Effector CD4-positive, alpha-beta T cell (primary cell): Measurements from ENCODE around the gene MLST8.
"Not testable (repeated sequence)": the region's sequence is repeated elsewhere in the genome, so short reads cannot be mapped to it uniquely, and the experiment has no call there.

Experiments used
- DNase-seq: peaks from one replicate; pipeline ENCODE4 v3.0.0-alpha.2; 2020

The MLST8 gene

DNA sequence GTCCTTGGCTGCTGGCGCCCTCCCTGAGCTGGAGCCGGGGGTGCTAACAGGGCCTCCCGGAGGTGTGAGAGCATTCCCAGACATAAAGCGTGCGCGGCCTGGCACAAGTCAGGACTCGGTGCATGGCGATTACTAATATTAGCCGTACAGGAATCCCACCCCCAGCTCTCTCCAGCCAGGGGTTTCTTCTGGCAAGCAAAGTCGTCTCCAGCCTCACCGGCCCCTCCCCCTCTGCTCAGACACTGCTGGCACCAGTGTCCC, 13.9 kb upstream of the MLST8 start:
- DNase-seq, result no peak

DNA sequence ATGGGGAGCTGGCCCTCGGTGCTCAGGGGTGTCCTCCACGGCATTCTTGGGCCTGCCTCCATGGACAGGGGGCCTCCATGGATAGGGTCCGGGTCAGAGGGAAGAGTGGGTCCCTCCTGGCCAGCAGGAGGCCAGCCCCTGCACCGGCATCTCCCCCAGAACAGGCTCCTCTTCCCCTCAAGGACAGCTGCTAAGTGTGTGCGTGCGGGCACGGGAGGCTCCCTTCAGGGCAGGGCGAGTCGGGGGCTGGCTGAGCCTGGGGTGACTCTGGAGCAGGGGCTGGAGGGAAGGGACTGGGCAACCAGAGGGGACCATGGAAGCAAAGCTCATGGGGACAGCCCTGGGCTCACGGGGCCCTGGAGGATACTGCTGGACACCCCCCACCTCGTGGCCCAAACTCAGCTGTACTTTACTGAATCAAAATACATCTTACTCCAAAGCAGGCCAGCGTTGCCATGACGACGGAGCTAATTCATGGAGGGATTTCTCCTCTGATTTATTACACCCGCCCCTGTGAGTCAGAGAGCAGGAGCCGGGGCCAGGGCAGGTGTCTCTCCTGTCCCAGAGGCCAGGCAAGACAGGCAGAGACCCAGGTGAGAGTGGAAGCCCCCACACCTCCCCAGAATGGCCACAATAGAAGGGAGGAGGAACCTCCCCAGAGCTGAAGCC, 11.0 kb upstream of the MLST8 start:
- DNase-seq, result no peak

DNA sequence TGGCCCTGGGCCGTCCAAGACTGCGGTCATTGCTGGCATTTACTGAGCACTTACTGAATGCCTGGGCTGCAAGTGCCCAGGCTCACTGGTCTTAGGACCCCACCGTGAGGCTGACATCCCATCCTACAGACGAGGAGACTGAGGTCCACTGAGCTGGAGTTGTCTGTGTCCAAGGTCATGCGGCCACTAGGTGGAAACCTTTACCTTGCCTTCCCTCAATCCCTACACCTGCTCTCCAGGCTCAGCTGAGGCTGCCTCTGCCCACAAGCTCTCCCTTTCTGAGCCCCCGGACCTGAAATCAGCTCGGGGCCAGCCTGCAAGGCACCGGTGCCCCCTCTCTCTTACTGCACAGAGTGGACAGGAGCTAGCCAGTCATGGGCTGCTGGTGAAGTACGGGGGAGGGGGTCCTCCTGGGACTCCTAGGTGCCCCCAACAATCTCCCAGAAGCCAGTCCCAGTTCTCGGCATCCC, 10.4 kb upstream of the MLST8 start:
- peak; percentile 44 for DNase-seq

DNA sequence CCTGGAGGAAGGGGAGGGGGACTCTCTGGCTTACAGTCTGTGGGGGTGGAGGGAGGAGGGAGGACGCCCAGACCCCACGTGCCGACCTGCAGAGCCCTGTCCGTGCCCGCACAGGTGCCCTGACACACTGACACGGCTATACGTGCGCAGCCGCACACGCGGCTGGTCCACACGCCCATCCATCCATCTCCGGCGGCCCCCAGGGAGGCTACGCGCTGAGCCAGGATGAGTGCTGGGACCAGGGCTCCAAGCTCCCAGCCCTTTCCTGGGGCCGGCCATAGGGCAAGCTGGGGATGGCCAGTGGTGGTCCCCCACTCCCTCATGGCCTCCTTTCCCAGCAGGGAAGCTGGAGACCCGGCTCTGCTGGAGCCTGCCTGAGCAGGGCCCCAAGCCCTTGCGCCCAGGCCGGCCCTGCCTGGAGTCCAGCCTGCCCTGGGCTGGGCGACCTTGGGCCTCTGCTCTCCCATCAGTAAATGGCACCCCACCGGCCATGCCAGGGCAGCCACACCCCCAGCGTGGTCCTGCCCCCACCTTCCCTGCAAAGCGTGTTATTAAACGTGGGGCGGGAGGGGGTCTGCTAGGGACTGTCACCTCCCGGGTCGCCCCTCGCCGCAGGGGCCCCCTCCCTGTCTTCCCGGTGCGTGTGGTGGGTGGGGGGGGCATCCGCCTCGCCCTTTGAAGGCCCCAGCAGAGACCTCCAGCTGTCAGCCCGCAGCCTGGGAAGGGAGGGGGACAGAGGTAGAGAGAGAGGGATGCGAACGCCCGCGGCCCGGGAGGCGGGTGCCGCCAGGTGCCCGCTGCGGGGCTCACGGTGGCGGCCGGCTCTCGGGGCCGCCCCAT, 9.7 kb upstream of the MLST8 start:
- DNase-seq, result no peak

DNA sequence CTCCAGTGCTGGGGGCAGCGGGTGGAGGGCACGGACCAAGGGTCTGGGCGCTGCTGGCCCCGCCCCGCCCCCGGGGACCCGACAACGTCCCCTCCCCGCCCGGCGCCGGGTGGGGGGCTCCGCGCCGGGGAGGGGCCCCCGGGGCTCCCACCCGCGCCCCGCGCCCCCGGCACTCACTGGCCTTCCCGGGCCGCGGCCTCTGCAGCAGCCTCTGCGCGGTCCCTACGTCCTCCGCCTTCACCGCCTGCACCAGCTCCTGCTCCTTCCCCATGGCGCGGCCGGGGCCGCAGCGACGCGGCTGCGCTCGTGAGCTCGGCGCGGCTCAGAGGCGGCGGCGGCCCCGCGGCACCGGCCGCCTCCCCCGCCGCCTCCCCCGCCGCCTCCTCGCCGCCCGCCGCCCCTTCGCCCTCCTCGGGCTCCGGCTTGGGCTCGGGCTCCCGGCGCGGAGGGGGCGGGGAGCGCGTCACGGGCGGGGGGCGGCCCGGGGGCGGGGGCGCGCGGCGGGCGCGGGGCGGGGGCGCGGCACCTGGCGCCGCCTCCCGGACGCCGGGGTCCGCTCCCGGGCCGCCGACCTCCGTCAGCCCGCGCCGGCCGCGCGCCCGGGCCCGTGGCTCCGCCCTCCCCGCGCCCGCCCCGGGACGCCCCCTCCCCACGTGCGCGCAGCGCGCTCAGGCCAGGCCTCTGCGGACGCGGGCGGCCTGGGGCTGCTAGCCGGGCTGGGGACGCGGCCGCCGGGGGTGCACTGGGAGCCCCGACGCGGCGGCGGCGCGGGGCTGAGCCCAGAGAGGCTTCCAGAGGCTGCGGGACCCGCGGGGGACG, 8.9 kb upstream of the MLST8 start, which contains the start of gene CASKIN1:
CASKIN1 (minus strand) TSS at position 444 of the 819 bp plus-strand sequence; CDS start at position 271, 173 bp downstream.
- no peak for DNase-seq

DNA sequence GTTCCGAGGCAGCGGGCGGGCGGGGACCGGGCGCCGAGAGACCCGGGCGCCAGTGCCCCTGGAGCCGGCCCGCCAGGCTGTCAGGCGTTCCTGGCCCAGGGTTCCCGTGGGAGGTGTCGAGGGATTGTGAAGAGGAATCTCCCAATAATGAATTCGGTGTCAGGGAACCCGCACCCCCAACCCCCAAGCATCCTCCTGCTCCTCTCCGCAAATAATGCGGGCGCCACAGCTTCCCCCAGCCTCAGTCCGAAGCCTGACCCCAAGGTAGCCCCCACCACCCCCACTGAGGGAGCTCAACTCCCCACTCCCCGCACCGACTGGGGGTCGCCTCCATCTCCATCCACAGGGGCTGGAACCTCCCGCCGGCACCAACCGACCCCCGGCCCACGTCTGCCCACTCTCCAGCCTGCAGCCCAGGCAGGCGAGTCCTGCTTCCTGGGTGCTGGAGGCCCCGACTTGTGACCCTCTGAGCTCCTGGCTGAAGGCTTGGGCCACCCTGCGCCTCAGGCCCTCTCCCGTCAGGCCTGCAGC, 8.2 kb upstream of the MLST8 start:
- no peak for DNase-seq

DNA sequence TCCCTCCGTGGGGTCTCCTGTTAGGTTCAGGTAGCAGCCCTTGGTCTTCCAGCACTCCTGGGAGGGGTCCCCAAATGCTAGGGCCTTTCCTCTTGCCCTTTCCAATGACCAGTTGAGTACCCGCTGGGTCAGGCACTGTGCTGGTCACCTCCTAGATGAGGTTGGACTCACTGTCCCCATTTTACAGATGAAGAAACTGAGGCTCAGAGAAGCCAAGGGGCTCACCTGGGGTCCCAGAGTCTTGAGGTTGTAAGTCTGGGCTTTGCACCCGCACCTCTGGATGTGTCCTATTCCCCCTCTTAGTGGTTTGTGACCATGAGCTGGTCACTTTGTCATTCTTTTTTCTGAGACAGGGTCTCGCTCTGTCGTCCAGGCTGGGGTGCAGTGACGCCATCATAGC, 7.5 kb upstream of the MLST8 start:
- DNase-seq, result no peak

DNA sequence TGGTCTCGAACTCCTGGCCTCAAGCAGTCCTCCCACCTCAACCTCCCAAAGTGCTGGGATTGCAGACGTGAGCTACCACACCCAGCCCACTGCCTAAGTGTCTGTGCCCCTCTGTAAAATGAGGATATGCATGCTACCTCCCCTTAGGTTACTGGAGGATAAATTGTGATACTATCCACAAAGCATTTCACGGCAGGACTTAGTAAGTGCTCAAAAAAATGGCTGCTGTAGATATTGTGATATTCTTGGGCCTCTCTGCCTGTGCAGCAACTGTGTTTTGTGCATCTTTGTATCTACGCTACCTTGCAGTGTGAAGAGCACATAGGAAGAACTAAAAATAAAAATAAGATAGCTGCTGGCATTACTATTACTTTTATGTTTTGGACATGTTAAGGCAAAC, 7.0 kb upstream of the MLST8 start:
- no peak for DNase-seq

DNA sequence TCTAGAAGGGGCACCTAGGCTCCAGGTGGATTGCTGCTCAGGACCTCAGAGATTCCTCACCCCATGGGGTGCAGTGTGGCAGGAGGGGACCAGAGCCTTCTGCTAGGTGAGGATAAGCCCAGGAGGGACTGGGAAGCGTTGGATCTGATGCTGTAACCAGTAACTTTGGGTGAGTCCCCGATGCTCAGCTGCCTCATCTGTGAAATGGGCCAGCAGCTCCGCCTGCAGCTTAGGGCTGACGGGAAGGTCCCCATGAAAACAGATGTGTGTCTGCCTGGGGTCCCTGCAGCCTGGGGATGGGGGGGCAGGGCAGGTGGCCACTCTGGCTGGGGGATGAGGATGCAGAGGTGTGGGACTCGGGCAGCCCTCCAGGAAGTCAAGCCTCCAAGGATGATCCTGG, 6.2 kb upstream of the MLST8 start:
- DNase-seq, result no peak

DNA sequence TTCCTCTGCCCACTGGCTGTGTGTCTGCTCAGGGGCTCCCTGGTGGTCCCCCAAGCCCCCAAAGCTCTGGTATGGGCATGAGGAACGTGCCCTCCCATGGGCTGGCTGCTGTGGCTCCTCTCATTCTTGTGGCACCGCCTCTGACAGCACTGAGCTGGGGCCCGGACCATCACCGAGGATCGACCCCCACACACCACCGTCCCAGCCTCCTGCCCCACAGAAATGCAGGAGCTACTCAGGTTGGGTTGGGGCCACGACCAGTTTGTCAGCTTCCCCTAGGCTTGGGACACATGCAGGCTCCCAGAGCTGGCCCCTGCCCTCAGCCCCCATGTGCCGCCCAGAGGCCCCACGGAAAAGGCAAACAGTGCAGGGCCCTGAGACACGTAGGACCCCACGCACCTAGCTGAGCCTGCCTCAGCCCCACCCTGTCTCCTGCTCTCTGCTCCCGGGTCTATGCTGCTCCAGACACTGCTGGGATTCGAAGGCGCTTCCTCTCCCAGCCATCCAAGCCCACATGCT, 5.6 kb upstream of the MLST8 start:
- no peak for DNase-seq

DNA sequence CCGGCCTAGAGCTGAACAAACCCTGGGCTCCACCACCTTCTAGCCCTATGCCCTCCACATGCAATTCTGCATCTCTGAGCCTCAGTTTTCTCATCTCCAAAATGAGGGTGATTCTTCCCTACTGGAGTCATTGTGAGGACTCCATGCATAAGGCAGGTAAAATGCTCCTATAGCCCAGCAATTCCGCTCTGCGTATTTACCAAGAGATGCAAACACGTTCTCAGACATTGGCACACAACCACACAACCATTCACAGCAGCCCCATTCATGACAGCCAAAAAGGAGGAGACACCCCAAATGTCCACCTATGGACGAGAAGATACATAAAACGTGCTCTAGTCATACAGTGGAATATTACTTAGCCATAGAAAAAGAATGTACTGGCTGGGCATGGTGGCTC, 4.9 kb upstream of the MLST8 start:
- DNase-seq, result no peak

DNA sequence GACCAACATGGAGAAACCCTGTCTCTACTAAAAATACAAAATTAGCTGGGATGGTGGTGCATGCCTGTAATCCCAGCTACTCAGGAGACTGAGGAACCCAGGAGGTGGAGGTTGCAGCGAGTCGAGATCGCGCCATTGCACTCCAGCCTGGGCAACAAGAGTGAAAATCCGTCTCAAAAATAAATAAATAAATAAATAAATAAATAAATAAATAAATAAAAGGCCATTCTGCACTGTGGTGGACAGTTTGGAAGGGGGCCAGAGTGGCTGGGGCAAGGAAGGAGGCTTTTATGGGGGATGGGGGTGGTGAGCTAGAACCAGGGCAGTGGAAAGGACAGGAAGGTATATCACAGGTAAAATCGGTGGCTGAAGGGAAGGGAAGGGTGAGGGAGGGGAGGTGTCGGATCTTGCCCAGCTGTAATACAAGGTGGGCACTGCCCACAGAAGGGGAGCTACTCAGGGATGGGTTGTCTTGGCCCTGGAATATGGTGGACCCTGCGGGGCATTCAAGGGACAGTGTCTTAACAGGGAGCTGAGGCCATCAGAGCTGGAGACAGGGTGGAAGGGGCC, 2.0 kb upstream of the MLST8 start:
- not testable (repeated sequence) for DNase-seq

DNA sequence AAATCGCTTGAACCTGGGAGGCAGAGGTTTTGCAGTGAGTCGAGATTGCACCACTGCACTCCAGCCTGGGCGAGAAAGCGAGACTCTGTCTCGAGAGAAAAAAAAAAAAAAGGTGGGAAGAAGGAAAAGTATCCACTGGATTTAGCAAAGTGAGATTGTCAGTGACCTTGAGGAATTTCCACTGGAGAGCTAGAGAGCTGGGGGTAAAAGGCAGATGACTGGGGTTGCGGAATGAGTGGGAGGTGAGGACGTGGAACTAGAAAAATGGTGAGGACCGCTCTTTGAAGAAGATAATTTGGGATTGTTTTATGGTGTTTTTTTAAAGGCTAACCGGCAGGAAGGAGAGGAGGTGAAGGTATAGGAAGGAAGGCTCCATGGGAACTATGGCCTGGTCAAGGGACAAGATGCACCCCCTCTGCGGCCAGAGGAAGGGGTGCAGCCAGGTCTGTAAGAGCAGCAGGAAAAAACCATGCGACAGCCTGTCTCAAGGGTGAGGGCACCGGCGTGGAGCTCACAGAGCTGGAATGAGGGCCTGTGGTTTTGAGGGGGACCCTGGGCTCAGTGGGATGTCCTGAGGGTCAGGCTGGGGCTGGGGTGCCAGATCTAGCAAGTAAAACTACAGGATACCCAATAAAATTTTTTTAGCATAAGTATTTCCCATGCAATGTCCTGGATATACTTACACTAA, 694 bp upstream of the MLST8 start:
- no peak for DNase-seq

DNA sequence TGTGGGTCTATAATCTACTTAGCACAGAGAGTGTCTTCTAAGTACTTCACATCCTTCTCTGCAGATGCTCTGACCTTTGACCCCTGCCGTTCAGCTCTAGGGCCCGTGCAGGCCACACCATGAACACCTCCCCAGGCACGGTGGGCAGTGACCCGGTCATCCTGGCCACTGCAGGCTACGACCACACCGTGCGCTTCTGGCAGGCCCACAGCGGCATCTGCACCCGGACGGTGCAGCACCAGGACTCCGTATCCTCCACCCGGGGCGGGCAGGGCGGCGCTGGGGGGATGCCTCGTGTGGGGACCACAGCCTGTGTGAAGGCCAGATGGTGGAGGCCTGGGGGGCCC, 686 bp downstream of the MLST8 start:
- no peak for DNase-seq

DNA sequence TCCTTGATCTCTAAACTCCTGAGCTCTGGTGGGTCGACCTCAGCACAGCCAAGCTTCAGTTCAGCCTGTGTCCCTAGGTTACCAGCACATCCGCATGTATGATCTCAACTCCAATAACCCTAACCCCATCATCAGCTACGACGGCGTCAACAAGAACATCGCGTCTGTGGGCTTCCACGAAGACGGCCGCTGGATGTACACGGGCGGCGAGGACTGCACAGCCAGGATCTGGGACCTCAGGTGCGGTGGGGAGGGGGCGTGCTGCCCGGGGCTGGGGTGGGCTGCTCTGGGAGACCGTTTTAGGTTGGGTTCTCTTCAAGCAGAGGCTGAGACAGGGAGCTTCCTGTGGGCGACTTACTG, 1.1 kb downstream of the MLST8 start:
- DNase-seq, result no peak

DNA sequence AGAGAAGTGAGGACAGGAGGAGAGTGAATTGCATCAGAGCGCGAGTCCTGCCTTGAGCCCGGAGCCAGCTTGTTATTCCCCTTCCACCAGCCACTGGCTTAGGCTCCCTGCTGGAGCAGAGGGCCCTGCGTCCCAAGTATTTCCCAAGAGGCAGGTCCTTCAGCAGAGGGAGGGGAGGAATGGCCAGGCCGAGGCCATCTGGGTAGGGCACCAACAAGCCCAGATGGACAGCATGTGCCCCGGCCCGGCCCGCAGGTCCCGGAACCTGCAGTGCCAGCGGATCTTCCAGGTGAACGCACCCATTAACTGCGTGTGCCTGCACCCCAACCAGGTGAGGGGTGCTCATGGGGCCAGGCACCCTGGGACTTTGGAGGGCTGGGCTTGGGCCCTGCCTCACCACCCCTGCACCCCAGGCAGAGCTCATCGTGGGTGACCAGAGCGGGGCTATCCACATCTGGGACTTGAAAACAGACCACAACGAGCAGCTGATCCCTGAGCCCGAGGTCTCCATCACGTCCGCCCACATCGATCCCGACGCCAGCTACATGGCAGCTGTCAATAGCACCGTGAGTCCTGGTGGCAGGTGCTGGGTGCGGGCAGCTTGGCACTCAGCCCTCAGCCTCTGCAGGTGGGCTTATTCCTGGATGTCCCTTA, 1.7 kb downstream of the MLST8 start:
- DNase-seq, result no peak

DNA sequence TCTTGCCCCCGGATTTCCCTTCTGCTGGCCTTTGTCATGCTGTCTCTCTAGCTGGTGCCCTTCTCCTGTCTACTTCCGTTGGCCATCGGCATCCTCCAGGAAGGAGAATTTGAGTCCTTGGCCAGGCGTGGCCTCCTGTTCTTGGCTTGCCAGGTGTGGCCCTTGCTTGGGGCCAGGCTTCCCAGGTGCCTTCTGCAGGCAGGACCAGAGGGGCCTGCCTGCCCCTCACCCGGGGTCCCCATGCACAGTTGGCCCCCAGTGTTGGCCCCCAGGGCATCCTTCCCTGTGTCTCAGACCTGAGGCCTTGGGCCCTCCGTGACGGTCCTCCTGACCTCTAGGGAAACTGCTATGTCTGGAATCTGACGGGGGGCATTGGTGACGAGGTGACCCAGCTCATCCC, 2.6 kb downstream of the MLST8 start:
- no peak for DNase-seq

DNA sequence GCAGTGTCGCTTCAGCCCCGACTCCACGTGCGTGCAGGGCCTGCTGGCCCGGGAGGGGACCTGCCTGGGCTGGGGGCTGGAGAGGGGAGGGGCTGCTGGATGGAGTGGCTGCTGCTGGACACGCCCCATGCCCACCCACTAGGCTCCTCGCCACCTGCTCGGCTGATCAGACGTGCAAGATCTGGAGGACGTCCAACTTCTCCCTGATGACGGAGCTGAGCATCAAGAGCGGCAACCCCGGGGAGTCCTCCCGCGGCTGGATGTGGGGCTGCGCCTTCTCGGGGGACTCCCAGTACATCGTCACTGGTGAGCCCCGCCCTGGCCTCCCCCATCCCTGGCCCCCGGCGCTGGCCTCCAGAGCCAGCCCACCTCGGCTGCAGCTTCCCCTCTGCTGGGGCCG, 3.1 kb downstream of the MLST8 start:
- no peak for DNase-seq

DNA sequence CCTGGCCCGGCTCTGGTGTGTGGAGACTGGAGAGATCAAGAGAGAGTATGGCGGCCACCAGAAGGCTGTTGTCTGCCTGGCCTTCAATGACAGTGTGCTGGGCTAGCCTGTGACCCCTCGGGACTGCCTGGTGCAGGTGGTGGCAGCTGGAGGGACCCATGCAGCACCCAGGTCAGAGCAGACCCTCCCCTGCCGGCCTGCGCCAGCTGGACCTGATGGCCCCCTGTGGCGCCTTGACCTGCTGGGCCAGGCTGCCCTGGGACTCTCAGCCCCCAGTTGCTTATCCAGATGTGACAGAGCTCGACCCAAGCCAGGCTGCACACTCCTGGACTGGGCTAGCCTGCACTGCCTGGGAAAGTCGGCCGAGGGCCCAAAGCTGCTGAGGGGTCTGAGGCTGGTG, 3.5 kb downstream of the MLST8 start:
- DNase-seq, result no peak

DNA sequence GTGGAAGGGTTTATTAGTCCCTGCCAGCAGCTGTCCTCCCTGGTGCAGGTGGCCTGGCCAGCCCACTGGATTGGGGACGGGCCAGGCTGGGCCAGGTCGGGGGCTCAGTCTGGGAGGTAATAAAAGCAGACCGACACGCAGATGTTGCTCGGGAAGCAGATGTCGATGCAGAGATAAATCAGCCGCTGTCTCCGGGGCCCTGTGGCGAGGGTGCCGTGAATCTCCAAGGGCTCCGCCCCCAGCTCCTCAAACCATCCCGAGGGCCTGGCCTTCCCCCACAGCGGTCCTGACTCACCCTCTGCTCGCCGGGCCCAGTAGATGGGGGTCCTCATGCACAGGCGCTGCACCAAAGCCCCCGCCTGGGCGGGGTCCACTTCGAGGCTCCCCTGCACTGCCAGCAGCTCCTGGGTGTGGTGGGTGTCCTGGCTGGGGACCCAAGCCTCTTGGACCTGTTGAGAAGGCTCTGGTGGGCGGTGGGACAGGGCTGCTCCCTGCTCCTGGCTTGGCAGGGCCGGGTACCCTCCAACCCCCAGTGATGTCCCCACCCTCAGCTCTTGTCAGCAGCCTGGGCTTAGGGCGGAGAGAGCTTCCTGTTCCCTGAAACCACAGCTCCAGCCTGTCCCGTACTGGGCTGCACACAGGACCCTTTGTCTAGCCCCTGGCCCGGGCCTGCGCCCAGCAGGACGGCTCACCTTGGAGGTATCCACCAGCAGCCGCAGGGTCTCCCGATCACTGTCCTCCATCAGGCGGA, 4.2 kb downstream of the MLST8 start:
- DNase-seq, result no peak

DNA sequence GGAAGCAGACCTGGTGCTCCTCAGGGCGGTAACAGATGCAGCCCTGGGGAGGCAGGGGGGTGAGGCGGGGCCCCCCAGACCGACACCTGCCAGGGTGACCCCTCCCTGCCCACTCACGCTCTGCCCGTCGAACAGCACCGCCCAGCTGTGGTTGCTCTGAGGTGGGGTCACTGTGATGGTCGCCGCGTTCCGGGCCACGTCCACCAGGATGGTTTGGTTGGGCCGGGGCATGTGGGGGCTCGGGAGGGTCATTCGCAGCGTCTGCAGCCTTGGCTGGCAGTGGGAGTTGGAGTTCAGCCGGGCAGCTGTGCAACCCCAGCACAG, 4.7 kb downstream of the MLST8 start:
- no peak for DNase-seq
